SH-SY5Y (cell line): ENCODE measurements around the gene CERS1.

ENCODE experiments used
- GATA2 ChIP-seq: IDR thresholded peaks from 2 replicates; pipeline ENCODE4 v1.6.1; 2011; ENCODE audit warnings: mild to moderate bottlenecking, low read depth, low read length
- GATA3 ChIP-seq: IDR thresholded peaks from 2 replicates; pipeline ENCODE4 v1.6.1; 2011; ENCODE audit warnings: low read depth, mild to moderate bottlenecking, low read length, moderate library complexity

DNA sequence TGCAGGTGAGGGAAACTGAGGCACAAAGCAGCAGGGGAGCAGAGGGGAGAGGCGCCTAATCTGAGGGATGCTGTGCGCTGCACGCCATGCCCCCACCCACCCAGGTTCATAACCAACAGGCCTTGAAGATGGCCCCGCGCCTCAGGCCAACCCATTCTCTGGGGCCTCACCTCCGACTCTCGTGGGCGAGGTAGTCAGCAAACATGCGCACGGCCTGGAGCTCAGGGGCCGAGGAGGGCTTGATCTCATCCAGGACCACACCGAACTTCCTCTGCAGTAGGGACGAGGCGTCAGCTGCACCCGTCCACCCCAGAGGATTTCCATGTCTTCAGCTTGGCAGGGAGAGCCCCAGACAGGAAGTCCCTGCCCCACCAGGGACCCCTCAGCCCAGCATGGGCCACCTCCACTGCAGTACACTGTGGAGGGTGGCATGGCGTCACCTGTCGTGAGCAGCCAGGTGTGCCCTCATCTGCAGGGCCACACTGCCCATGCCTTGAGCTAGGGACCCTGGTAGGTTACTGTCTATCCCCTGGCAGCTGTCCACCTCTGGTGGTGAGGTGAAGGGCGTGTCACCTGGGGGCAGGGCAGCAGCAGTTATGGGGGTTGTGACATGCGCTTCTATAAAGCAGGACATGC, 15.0 kb upstream of the CERS1 start:
- TF ChIP-seq GATA2 (no peak), GATA3 (no peak)
